Activated CD4-positive, alpha-beta T cell treated with anti-CD3 and anti-CD28 coated beads for 36 hours (primary cell): ENCODE measurements around the gene SBSN. TPM values are rescaled to one million over a fixed set of nuclear protein-coding genes. Genes with fewer than 3 reads are reported as not detected.

Experiments
- ATAC-seq: fragments of 200-7000 bp; cut with Tn5 transposase; one replicate; pipeline ENCODE4 v1.10.0; 2021; ENCODE audit warnings: mild to moderate bottlenecking, moderate library complexity
- CTCF ChIA-PET: fragments of 350-600 bp; sonication (Branson Sonifier 250); formaldehyde crosslinking; loops from one replicate; lab custom pipeline; 2021; ENCODE audit warnings: antibody characterized with exemption; lab: Charles Lee
- POLR2A ChIA-PET: fragments of 350-600 bp; sonication (Branson Sonifier 250); formaldehyde crosslinking; loops from one replicate; lab custom pipeline; 2021; ENCODE audit warnings: antibody characterized with exemption, inconsistent platforms; lab: Charles Lee
- DNase-seq: peaks from one replicate; pipeline ENCODE4 v3.0.0-alpha.2; 2020
- H3K27ac Mint-ChIP-seq: one replicate; pipeline ENCODE4 v1.8.0; 2021; ENCODE audit warnings: mixed read lengths
- H3K27me3 Mint-ChIP-seq: one replicate; pipeline ENCODE4 v1.8.0; 2021; ENCODE audit warnings: mixed read lengths
- H3K36me3 Mint-ChIP-seq: one replicate; pipeline ENCODE4 v1.8.0; 2021; ENCODE audit warnings: low read depth, mixed read lengths
- H3K4me1 Mint-ChIP-seq: one replicate; pipeline ENCODE4 v1.8.0; 2021; ENCODE audit warnings: mixed read lengths
- H3K4me3 Mint-ChIP-seq: one replicate; pipeline ENCODE4 v1.8.0; 2021; ENCODE audit warnings: mild to moderate bottlenecking, moderate library complexity, mixed read lengths
- H3K9me3 Mint-ChIP-seq: one replicate; pipeline ENCODE4 v1.8.0; 2021; ENCODE audit warnings: low read depth, mixed read lengths
- intact Hi-C, 2 experiments: fragments of 100-400 bp; cut with DNase I in 1 of 2; cut with micrococcal nuclease in 1 of 2; formaldehyde crosslinking; loops; one replicate each; pipeline versions ENCODE4 v1.14.2 to v1.15.1; 2022 to 2024; cut with DNase I, micrococcal nuclease
- total RNA-seq, 2 experiments: library from RNA; stranded (reverse); gene quantifications; one replicate each; pipeline ENCODE4 v1.2.3, GENCODE V29; 2021

SBSN gene
- total RNA-seq, 2 experiments from 2014 or later, result not detected

DNA sequence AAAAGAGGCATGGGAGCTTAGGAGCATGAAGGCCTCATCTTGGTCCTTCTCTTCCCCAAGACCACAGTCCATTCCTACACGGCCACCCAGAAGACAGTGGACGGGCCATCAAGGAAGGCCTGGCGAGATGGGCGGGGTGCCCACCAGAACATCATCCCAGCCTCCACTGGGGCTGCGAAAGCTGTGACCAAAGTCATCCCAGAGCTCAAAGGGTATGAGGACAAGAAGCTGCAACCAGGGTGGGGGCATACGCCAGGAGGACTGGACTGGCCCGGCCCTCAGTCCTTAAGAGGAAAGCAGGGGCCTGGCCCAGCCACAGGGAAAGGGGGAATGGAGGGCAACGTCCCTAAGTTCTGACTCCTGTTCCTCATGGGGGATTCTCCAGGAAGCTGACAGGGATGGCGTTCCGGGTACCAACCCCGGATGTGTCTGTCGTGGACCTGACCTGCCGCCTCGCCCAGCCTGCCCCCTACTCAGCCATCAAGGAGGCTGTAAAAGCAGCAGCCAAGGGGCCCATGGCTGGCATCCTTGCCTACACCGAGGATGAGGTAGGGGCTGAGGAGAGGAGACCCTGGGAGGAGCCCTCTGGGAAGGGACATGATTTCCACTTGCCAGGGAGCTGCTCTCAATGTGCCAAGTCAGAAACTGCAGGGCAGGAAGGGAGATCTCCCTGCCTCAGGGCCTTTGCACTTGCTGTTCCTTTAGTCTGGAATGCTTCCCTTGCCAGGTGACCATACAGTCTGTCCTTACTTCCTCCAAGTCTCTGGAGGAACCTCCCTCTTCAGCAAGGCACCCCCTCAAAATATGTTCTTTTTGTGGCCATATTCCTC is 15.4 kb upstream of the SBSN start:
- intact Hi-C loops, result loop anchor here in 1 of 2 experiments (2.0 kb wide), 2 partner anchors 33 to 275 kb away; partner anchors contain the start of gene USF2
- DNase-seq (no peak), ATAC-seq (no peak)
- Mint-ChIP-seq H3K4me1 (peaks cover 26% of the 10 kb centered on the region), H3K9me3 (no peaks in the 10 kb centered on the region), H3K36me3 (peaks cover 23% of the 10 kb centered on the region), H3K27me3 (no peaks in the 10 kb centered on the region), H3K27ac (no peak overlapping the region), H3K4me3 (peak overlapping the region; percentile 92)
- POLR2A ChIA-PET, result no interaction called here
- CTCF ChIA-PET, result no interaction called here

GRCh38 chr19:35542209-35542608 is 14.1 kb upstream of the SBSN start:
- CTCF ChIA-PET, result no interaction called here
- peaks cover 21% of the 10 kb centered on the region for H3K36me3 Mint-ChIP-seq

GRCh38 chr19:35540356-35540927 is 12.3 kb upstream of the SBSN start:
- DNase-seq (no peak), ATAC-seq (no peak)
- ChIA-PET POLR2A (interaction anchor here (0.7 kb wide), 1 partner anchor 59 kb away, joined by 3 read pairs; no protein-coding TSS in a partner anchor), CTCF (no interaction called here)
- no peak overlapping the region for H3K27ac Mint-ChIP-seq
- H3K4me1 Mint-ChIP-seq, result peaks cover 9% of the 10 kb centered on the region
- H3K4me3 Mint-ChIP-seq, result no peak overlapping the region
- intact Hi-C loops, result no loop called here
- H3K27me3 Mint-ChIP-seq, result no peaks in the 10 kb centered on the region
- H3K36me3 Mint-ChIP-seq, result peaks cover 11% of the 10 kb centered on the region
- H3K9me3 Mint-ChIP-seq, result no peaks in the 10 kb centered on the region

More at GRCh38 chr19:35542209-35542608, 14.1 kb upstream of the SBSN start:
- intact Hi-C loops, result no loop called here
- H3K4me1 Mint-ChIP-seq, result peaks cover 21% of the 10 kb centered on the region
- ATAC-seq, result no peak
- DNase-seq, result no peak
- POLR2A ChIA-PET, result no interaction called here
- H3K27me3 Mint-ChIP-seq, result no peaks in the 10 kb centered on the region
- no peak overlapping the region for H3K27ac Mint-ChIP-seq
- H3K9me3 Mint-ChIP-seq, result no peaks in the 10 kb centered on the region
- no peak overlapping the region for H3K4me3 Mint-ChIP-seq

DNA sequence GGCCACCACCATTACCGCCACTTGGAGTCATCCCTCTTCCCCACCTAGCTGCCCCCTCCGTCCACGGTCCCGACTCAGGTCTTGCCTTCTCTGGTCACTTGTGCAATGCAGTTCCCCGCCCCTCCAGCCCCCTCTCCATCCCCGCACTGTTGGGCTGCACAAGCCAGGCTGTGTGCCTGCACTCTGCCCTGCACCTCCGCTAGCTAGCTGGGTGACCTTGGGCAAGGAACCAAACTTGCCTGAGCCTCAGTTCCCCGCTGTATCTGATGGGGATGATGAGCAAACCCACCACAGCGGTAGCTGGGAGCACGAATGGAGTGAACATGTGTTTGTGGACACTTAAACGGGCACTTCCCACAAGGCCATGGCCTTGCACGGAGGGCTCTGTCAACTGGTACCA is 11.7 kb upstream of the SBSN start:
- DNase-seq, result no peak
- Mint-ChIP-seq H3K27me3 (peaks cover under 1% of the 10 kb centered on the region), H3K27ac (no peak overlapping the region), H3K36me3 (peaks cover 9% of the 10 kb centered on the region), H3K9me3 (no peaks in the 10 kb centered on the region), H3K4me1 (peaks cover 8% of the 10 kb centered on the region), H3K4me3 (no peak overlapping the region)
- CTCF ChIA-PET, result no interaction called here
- ATAC-seq, result no peak
- intact Hi-C loops, result no loop called here
- POLR2A ChIA-PET, result interaction anchor here (0.7 kb wide), 1 partner anchor 59 kb away, joined by 3 read pairs; no protein-coding TSS in a partner anchor

DNA sequence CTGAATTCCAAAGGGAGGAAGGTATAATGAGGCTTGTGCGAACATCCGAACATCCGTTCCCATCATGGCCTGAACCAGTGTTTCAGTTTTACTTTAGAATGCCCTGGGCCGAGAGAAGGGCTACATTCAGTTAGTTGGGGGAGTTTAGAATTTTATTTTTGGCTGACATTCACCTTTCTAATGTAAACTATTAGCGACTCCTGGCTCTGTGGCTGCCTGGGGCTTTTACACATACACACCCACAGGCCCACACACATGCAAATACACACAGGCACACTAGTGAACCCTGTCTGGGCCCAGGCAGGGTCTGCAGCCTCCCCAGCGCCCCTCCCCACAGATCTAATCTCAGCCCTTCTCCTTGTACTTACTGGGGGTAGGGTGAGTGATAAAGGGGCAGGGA is 11.2 kb upstream of the SBSN start:
- Mint-ChIP-seq H3K4me1 (peaks cover 4% of the 10 kb centered on the region), H3K27ac (no peak overlapping the region), H3K36me3 (peaks cover 7% of the 10 kb centered on the region), H3K9me3 (no peaks in the 10 kb centered on the region), H3K27me3 (peaks cover 2% of the 10 kb centered on the region), H3K4me3 (no peak overlapping the region)
- no peak for DNase-seq
- CTCF ChIA-PET, result no interaction called here
- ATAC-seq, result no peak
- POLR2A ChIA-PET, result no interaction called here
- intact Hi-C loops, result no loop called here

GRCh38 chr19:35534803-35535480 is 6.8 kb upstream of the SBSN start:
- peaks cover 19% of the 10 kb centered on the region for H3K27me3 Mint-ChIP-seq
- ChIA-PET CTCF (interaction anchor here (0.8 to 1.0 kb wide), 2 partner anchors 25 to 465 kb away, joined by 4 to 6 read pairs; no protein-coding TSS in a partner anchor), POLR2A (no interaction called here)
- no peaks in the 10 kb centered on the region for H3K36me3 Mint-ChIP-seq
- peaks cover 10% of the 10 kb centered on the region for H3K4me1 Mint-ChIP-seq
- no peak for DNase-seq
- no peak overlapping the region for H3K27ac Mint-ChIP-seq
- H3K9me3 Mint-ChIP-seq, result no peaks in the 10 kb centered on the region
- ATAC-seq, result no peak
- intact Hi-C loops, result no loop called here
- H3K4me3 Mint-ChIP-seq, result no peak overlapping the region

GRCh38 chr19:35533822-35534392 is 5.8 kb upstream of the SBSN start:
- peaks cover 10% of the 10 kb centered on the region for H3K4me1 Mint-ChIP-seq
- DNase-seq (peak; percentile 67), ATAC-seq (peak; percentile 86)
- peaks cover 24% of the 10 kb centered on the region for H3K27me3 Mint-ChIP-seq
- H3K27ac Mint-ChIP-seq, result peak overlapping the region; percentile 31
- intact Hi-C loops, result no loop called here
- POLR2A ChIA-PET, result no interaction called here
- no peaks in the 10 kb centered on the region for H3K9me3 Mint-ChIP-seq
- CTCF ChIA-PET, result interaction anchor here (1.0 kb wide), 1 partner anchor 15 kb away, joined by 3 read pairs; no protein-coding TSS in a partner anchor
- H3K4me3 Mint-ChIP-seq, result peak overlapping the region; percentile 46
- H3K36me3 Mint-ChIP-seq, result no peaks in the 10 kb centered on the region

DNA sequence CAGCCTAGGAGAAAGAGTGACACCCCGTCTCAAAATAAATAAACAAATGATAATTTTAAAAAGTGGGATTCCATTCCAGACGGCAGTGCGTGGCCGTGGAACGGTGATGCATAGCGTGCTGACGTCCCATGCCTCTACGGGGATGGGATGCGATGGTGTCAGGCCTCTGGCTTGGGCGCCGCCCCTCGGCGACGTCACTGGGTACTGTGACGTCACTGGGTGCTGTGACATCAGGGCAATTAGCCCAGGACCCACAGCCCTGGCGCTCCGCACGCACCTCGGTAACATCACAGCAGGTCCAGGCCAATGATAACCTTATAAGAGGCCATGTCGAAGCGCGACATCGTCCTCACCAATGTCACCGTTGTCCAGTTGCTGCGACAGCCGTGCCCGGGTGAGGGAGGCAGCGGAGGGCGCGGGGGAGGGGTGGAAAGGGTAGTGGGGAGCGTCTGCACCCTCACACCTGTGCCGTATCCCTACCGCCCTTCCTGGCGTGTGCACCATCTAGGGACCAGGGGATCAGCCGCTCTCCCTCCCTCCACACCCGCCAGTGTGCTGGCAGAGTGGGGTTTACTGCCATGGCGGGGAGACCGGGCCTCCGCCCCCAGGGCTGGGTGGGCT is 5.2 kb upstream of the SBSN start, which contains the start of gene GAPDHS:
GAPDHS (plus strand) TSS at position 256 of the 621 bp plus-strand sequence; CDS start at position 328, 72 bp downstream.
- ChIA-PET CTCF (interaction anchor here (1.0 kb wide), 1 partner anchor 15 kb away, joined by 3 read pairs; no protein-coding TSS in a partner anchor), POLR2A (no interaction called here)
- peak within 1 kb of the TSS; percentile 31 for H3K27ac Mint-ChIP-seq
- ATAC-seq, result peak; percentile 14
- H3K9me3 Mint-ChIP-seq, result no peaks in the 10 kb centered on the region
- intact Hi-C loops, result no loop called here
- no peaks in the 10 kb centered on the region for H3K36me3 Mint-ChIP-seq
- peak within 1 kb of the TSS; percentile 46 for H3K4me3 Mint-ChIP-seq
- peaks cover 10% of the 10 kb centered on the region for H3K4me1 Mint-ChIP-seq
- DNase-seq, result peak; percentile 23
- peaks cover 30% of the 10 kb centered on the region for H3K27me3 Mint-ChIP-seq

DNA sequence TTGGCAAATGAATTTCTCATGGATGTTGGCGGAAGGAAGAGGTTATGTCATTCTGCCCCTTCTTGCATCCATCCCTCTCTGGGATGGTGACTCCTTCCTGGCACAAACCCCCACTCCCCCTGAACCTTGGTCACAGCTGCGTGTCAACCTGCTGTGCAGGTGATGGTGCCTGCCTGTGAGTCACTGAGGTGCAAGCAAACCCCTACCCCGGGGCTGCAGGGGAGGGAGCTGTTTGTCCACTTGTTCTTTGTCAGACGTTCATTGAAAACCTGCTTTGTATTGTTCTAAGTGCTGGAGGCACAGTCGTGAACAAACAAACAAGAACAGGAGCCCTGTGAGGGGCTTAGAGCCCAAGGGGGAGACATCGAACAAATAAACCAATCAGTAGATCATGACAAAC is 3.2 kb upstream of the SBSN start:
- H3K27ac Mint-ChIP-seq, result no peak overlapping the region
- H3K27me3 Mint-ChIP-seq, result peaks cover 35% of the 10 kb centered on the region
- no peaks in the 10 kb centered on the region for H3K9me3 Mint-ChIP-seq
- CTCF ChIA-PET, result no interaction called here
- intact Hi-C loops, result no loop called here
- POLR2A ChIA-PET, result no interaction called here
- DNase-seq, result no peak
- H3K4me1 Mint-ChIP-seq, result peaks cover 10% of the 10 kb centered on the region
- no peak for ATAC-seq
- H3K4me3 Mint-ChIP-seq, result no peak overlapping the region
- H3K36me3 Mint-ChIP-seq, result no peaks in the 10 kb centered on the region

DNA sequence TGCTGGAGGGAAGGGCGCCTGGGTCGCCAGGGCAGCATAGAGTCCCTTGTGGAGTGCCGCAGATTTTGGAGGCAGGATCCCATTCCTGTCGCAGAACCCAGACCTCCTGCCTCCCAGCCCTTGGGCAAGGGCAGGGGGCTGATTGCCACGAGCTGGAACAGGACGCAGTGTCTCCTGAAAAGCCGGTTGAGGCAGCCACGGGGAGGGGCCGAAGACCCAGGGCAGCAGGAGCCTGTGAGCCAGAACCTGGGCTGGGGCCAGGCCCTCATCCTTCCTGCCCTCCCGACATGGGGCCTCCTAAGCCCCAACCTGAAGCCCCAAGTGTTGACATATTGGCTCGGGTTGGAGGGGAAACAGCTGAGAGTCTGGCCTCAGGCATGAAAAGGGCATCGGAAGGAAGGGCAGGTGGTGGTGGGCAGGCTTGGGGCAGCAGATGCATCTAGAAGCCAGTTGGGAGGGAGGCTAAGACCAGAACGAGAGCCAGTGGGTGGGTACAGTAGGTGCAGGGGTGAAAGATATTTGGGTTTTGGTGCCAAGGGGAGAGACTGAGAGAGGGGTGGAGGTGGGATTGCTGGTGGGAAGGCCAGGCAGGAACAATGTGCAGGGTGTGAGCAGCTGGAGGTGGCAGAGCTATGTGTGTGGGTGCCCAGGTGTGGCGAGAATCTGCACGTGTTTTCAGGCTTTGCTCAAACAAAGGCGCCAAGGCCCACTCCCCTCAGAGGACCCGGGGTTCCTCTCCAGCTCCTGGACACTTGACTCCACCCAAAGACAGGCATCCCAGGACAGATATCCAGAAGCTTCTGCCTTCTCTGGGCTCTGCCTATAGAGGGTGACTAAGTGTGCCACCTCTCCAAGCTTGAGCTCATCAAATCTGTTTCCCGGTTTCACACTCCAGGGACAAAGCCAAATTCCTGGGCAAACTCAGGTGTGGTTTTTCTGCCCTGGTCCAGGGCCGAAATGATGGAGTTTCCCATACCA is 1.4 kb upstream of the SBSN start:
- POLR2A ChIA-PET, result no interaction called here

More for the DNA sequence above, 1.4 kb upstream of the SBSN start:
- peaks cover 33% of the 10 kb centered on the region for H3K27me3 Mint-ChIP-seq
- peaks cover 10% of the 10 kb centered on the region for H3K4me1 Mint-ChIP-seq
- CTCF ChIA-PET, result interaction anchor here (0.8 to 0.9 kb wide), 2 partner anchors 15 to 37 kb away, joined by 3 to 4 read pairs; no protein-coding TSS in a partner anchor
- H3K9me3 Mint-ChIP-seq, result no peaks in the 10 kb centered on the region
- ATAC-seq (no peak), DNase-seq (no peak)
- intact Hi-C loops, result no loop called here
- no peaks in the 10 kb centered on the region for H3K36me3 Mint-ChIP-seq
- H3K4me3 Mint-ChIP-seq, result no peak overlapping the region
- no peak overlapping the region for H3K27ac Mint-ChIP-seq
